Keratinocyte (primary cell): ENCODE results near the gene GKN2. TPM values are rescaled to one million over a fixed set of nuclear protein-coding genes. Genes with fewer than 3 reads are reported as not detected.

ENCODE experiments used
- DNase-seq: peaks from one replicate; pipeline ENCODE4 v3.0.0-alpha.2; 2011; ENCODE audit warnings: low read depth, missing footprints, low spot score
- FAIRE-seq: peaks from 2 replicates; lab custom pipeline; 2011; peaks lifted over from hg19 to GRCh38; lab: Jason Lieb, UNC
- H2AFZ ChIP-seq: 2 replicates; pipeline ENCODE4 v1.6.0; 2012; ENCODE audit warnings: low read length, control low read depth, inconsistent platforms; ENCODE audit not compliant: control insufficient read depth
- H3K27ac ChIP-seq: 2 replicates; pipeline ENCODE4 v1.5.1; 2011; ENCODE audit warnings: low read length; ENCODE audit not compliant: control insufficient read depth, insufficient read depth
- H3K27me3 ChIP-seq: 3 replicates; pipeline ENCODE4 v1.6.0; 2011; ENCODE audit warnings: low read length; ENCODE audit not compliant: control insufficient read depth, insufficient read depth; ENCODE audit errors: extremely low read depth
- H3K36me3 ChIP-seq, 2 experiments: 2 replicates in 1 of 2; 3 replicates in 1 of 2; pipeline ENCODE4 v1.5.1; 2011; ENCODE audit warnings: low read length in 2 of 2, mild to moderate bottlenecking in 1 of 2; ENCODE audit not compliant: control insufficient read depth in 2 of 2, insufficient read depth in 2 of 2; ENCODE audit errors: extremely low read depth in 1 of 2
- H3K4me1 ChIP-seq: 3 replicates; pipeline ENCODE4 v1.5.1; 2011; ENCODE audit warnings: low read length; ENCODE audit not compliant: control insufficient read depth, insufficient read depth; ENCODE audit errors: extremely low read depth
- H3K4me2 ChIP-seq: 3 replicates; pipeline ENCODE4 v1.6.0; 2011; ENCODE audit warnings: low read depth, low read length; ENCODE audit not compliant: control insufficient read depth, insufficient read depth; ENCODE audit errors: extremely low read depth
- H3K4me3 ChIP-seq, 3 experiments: fragments of 200-600 bp in 1 of 3; sonication (generic) in 1 of 3; 2 replicates in 2 of 3; 3 replicates in 1 of 3; pipeline ENCODE4 v1.5.1; 2011 to 2016; ENCODE audit warnings: low read length in 3 of 3, mild to moderate bottlenecking in 3 of 3, control low read depth in 2 of 3, inconsistent platforms in 1 of 3, low read depth in 1 of 3, mixed read lengths in 1 of 3, mixed run types in 1 of 3, moderate library complexity in 1 of 3; ENCODE audit not compliant: control insufficient read depth in 2 of 3, insufficient read depth in 2 of 3; ENCODE audit errors: extremely low read depth in 1 of 3
- H3K79me2 ChIP-seq: 2 replicates; pipeline ENCODE4 v1.6.0; 2012; ENCODE audit warnings: low read length; ENCODE audit not compliant: control insufficient read depth, insufficient read depth
- H3K9ac ChIP-seq: 3 replicates; pipeline ENCODE4 v1.6.0; 2011; ENCODE audit warnings: low read length; ENCODE audit not compliant: control insufficient read depth, insufficient read depth; ENCODE audit errors: extremely low read depth
- H3K9me1 ChIP-seq: 3 replicates; pipeline ENCODE4 v1.6.0; 2011; ENCODE audit warnings: low read length; ENCODE audit not compliant: control insufficient read depth, insufficient read depth; ENCODE audit errors: extremely low read depth
- H3K9me3 ChIP-seq: 2 replicates; pipeline ENCODE4 v1.5.1; 2012; ENCODE audit warnings: low read depth, low read length; ENCODE audit not compliant: control insufficient read depth
- H4K20me1 ChIP-seq: 3 replicates; pipeline ENCODE4 v1.6.0; 2011; ENCODE audit warnings: low read length; ENCODE audit not compliant: control insufficient read depth, insufficient read depth; ENCODE audit errors: extremely low read depth
- CTCF ChIP-seq, 3 experiments: IDR thresholded peaks in 1 of 3; conservative IDR thresholded peaks in 1 of 3; optimal IDR thresholded peaks in 1 of 3; 2 replicates in 2 of 3; 3 replicates in 1 of 3; pipeline versions ENCODE3 to v1.5.1; 2011; ENCODE audit warnings: low read length in 3 of 3, mild to moderate bottlenecking in 3 of 3, moderate library complexity in 2 of 3, control low read depth in 1 of 3, inconsistent platforms in 1 of 3; ENCODE audit not compliant: insufficient read depth in 2 of 3; ENCODE audit errors: extremely low read depth in 1 of 3
- EZH2 ChIP-seq: IDR thresholded peaks from one replicate; pipeline ENCODE4 v1.6.1; 2012; ENCODE audit warnings: inconsistent platforms, mild to moderate bottlenecking, low read length, moderate library complexity
- dilution Hi-C: fragments of 300-500 bp; cut with MboI; formaldehyde crosslinking; loops from one replicate; pipeline ENCODE4 v1.7.0; 2020; ENCODE audit warnings: low sequenced_read_pairs; ENCODE audit not compliant: extremely low pct_ligation_motif_present
- polyA plus RNA-seq, 5 experiments: library from polyadenylated mRNA; depleted of rRNA in 3 of 5; stranded (reverse) in 3 of 5; stranded (forward) in 1 of 5; unstranded in 1 of 5; fragments of >200 nt; gene quantifications; 1 replicate in 1 of 5; 2 replicates in 3 of 5; 3 replicates in 1 of 5; pipeline versions ENCODE4 v1.2.1 to v1.2.3, GENCODE V29; 2011 to 2012; ENCODE audit warnings: missing spikeins in 2 of 5, low read depth in 1 of 5, low replicate concordance in 1 of 5

Gene GKN2
- polyA plus RNA-seq, 1 donor (not counting 4 experiments of a cell fraction or from before 2014, with no cell fraction given), result 0.08 TPM

DNA sequence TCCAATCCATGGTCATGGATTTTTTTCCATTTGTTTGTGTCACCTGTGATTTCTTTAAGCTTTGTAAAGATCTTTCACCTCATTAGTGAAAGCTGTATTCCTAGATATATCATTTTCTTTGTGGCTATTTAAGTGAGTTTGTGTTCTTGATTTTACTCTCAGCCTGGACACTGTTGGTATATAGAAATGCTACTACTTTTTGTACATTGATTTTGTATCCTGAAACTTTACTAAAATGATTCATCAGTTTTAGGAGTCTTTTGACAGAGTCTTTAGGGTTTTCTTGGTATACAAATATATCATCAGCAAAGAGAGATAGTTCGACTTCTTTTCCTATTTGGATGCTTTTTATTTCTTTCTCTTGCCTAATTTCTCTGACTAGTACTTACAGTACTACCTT, 12.3 kb downstream of the GKN2 start:
- H3K27ac ChIP-seq, result no peak overlapping the region
- no peak for FAIRE-seq
- no peaks in the 10 kb centered on the region for H3K36me3 ChIP-seq
- no peak for DNase-seq
- no peak overlapping the region for H3K9ac ChIP-seq
- TF ChIP-seq CTCF (optimal IDR thresholded peaks at IDR 0.05 in 1 of 3, IDR thresholded peaks at IDR 0.05 in 1 of 3, conservative IDR thresholded peaks at IDR 0.05 in 1 of 3; ENCODE audit: extremely low read depth in 1 of 3, insufficient read depth in 2 of 3, low read length in 3 of 3) (no peak), EZH2 (no peak)
- no peak overlapping the region for H3K4me2 ChIP-seq
- dilution Hi-C loops, result no loop called here
- H3K27me3 ChIP-seq, result no peaks in the 10 kb centered on the region
- no peaks in the 10 kb centered on the region for H4K20me1 ChIP-seq
- H3K9me1 ChIP-seq, result no peaks in the 10 kb centered on the region
- no peaks in the 10 kb centered on the region for H3K9me3 ChIP-seq
- H3K4me1 ChIP-seq, result peaks cover 30% of the 10 kb centered on the region
- H2AFZ ChIP-seq, result no peak overlapping the region
- no peaks in the 10 kb centered on the region for H3K79me2 ChIP-seq
- H3K4me3 ChIP-seq, result no peak overlapping the region

DNA sequence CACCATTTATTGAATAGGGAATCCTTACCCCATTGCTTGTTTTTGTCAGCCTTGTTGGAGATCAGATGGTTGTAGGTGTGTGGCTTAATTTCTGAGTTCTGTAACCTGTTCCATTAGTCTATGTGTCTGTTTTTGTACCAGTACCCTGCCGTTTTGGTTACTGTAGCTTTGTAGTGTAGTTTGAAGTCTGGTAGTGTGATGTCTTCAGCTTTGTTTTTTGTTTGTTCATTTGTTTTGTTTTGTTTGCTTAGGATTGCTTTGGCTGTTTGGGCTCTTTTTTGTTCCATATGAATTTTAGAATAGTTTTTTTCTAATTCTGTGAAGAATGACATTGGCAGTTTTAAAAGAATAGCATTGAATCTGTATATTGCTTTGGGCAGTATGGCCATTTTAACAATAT, 12.7 kb downstream of the GKN2 start:
- no peak overlapping the region for H3K9ac ChIP-seq
- H3K9me3 ChIP-seq, result no peaks in the 10 kb centered on the region
- no peak for TF ChIP-seq CTCF (optimal IDR thresholded peaks at IDR 0.05 in 1 of 3, IDR thresholded peaks at IDR 0.05 in 1 of 3, conservative IDR thresholded peaks at IDR 0.05 in 1 of 3; ENCODE audit: extremely low read depth in 1 of 3, insufficient read depth in 2 of 3, low read length in 3 of 3)
- TF ChIP-seq EZH2, result no peak
- DNase-seq, result no peak
- FAIRE-seq, result no peak
- H3K36me3 ChIP-seq, result no peaks in the 10 kb centered on the region
- H2AFZ ChIP-seq, result no peak overlapping the region
- no peaks in the 10 kb centered on the region for H3K79me2 ChIP-seq
- peaks cover 34% of the 10 kb centered on the region for H3K4me1 ChIP-seq
- H4K20me1 ChIP-seq, result no peaks in the 10 kb centered on the region
- dilution Hi-C loops, result no loop called here
- H3K27me3 ChIP-seq, result no peaks in the 10 kb centered on the region
- no peaks in the 10 kb centered on the region for H3K9me1 ChIP-seq
- no peak overlapping the region for H3K4me3 ChIP-seq
- no peak overlapping the region for H3K27ac ChIP-seq
- H3K4me2 ChIP-seq, result no peak overlapping the region
